ENCODE results near the gene CXCL12.

Gene CXCL12

GRCh38 chr10:44334091-44334490, 50.8 kb downstream of the CXCL12 start:
- no peak for DNase-seq (ENCODE audit: low spot score)

- no peak for DNase-seq (ENCODE audit: low spot score)
Measured at GRCh38 chr10:44333511-44333910, 51.4 kb downstream of the CXCL12 start.

- no peak for DNase-seq (ENCODE audit: low spot score)
Measured at GRCh38 chr10:44332465-44332864, 52.4 kb downstream of the CXCL12 start.

GRCh38 chr10:44330431-44330830, 54.5 kb downstream of the CXCL12 start:
- DNase-seq (ENCODE audit: low spot score), result no peak

- no peak for DNase-seq (ENCODE audit: low spot score)
Measured at GRCh38 chr10:44327461-44327860, 57.4 kb downstream of the CXCL12 start.
